Measurements from ENCODE around the gene HDAC6.

HDAC6 gene

DNA sequence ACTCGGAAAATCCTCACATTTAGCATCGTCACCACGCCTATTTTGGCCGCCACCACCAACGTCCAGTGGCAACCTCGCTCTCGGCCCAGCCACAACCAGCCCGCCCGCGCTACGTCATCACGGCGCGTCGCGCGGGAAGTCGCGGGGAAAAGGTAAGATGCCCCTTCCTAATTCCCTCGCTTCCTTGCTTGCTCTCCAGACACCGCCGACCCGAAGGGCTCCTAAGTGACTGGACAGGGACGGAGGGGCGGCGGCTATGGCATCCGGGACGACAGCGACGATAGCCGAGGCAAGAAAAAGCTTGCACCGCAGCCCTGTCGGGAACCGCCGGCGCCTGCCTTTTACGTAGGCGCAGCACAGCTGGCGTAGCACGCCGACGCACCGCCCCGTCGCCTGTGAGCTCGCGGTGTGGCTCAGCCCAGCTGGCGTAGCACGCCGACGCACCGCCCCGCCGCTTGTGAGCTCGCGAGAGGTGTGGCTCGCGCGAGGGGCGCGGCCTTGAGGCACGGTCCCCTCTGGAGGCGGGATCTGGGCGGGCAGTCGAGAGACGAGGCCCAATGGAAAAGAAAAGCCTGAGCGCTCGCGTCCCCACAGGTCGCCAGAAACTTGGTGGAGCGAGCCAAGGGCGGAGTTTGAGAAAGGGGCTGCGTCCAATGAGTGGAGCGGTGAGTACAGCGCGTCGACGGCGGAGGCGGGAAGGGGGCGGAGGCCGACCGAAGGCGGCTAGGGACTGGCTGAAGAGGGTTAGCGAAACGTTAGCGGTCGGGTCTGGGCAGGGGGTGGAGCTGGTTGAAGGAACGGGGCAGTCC lies at the start of gene HDAC6 (continued):
- TF ChIP-seq, protein P1, sequence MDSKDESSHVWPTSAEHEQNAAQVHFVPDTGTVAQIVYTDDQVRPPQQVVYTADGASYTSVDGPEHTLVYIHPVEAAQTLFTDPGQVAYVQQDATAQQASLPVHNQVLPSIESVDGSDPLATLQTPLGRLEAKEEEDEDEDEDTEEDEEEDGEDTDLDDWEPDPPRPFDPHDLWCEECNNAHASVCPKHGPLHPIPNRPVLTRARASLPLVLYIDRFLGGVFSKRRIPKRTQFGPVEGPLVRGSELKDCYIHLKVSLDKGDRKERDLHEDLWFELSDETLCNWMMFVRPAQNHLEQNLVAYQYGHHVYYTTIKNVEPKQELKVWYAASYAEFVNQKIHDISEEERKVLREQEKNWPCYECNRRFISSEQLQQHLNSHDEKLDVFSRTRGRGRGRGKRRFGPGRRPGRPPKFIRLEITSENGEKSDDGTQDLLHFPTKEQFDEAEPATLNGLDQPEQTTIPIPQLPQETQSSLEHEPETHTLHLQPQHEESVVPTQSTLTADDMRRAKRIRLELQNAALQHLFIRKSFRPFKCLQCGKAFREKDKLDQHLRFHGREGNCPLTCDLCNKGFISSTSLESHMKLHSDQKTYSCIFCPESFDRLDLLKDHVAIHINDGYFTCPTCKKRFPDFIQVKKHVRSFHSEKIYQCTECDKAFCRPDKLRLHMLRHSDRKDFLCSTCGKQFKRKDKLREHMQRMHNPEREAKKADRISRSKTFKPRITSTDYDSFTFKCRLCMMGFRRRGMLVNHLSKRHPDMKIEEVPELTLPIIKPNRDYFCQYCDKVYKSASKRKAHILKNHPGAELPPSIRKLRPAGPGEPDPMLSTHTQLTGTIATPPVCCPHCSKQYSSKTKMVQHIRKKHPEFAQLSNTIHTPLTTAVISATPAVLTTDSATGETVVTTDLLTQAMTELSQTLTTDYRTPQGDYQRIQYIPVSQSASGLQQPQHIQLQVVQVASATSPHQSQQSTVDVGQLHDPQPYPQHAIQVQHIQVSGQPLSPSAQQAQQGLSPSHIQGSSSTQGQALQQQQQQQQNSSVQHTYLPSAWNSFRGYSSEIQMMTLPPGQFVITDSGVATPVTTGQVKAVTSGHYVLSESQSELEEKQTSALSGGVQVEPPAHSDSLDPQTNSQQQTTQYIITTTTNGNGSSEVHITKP (tag by site-specific recombination; IDR thresholded peaks at IDR 0.05): peak; percentile 62
- TF ChIP-seq MEIS1 (CRISPR knock-in tag; IDR thresholded peaks at IDR 0.05; ENCODE audit: borderline replicate concordance): no peak
- no peak for TF ChIP-seq KLF1 (tag by site-specific recombination; IDR thresholded peaks at IDR 0.05)
- no peak for TF ChIP-seq ZNF621 (tag by site-specific recombination; IDR thresholded peaks at IDR 0.05)
- peak; percentile 93 for TF ChIP-seq ZNF2 (tag by site-specific recombination; IDR thresholded peaks at IDR 0.05)
- TF ChIP-seq YY1 (tag by site-specific recombination; IDR thresholded peaks at IDR 0.05): no peak
- TF ChIP-seq ZNF677 (tag by site-specific recombination; IDR thresholded peaks at IDR 0.05): no peak
- TF ChIP-seq, protein P2, sequence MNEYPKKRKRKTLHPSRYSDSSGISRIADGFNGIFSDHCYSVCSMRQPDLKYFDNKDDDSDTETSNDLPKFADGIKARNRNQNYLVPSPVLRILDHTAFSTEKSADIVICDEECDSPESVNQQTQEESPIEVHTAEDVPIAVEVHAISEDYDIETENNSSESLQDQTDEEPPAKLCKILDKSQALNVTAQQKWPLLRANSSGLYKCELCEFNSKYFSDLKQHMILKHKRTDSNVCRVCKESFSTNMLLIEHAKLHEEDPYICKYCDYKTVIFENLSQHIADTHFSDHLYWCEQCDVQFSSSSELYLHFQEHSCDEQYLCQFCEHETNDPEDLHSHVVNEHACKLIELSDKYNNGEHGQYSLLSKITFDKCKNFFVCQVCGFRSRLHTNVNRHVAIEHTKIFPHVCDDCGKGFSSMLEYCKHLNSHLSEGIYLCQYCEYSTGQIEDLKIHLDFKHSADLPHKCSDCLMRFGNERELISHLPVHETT (tag by site-specific recombination; IDR thresholded peaks at IDR 0.05): peak; percentile 45; the same call in 1 of the 2 replicates
- TF ChIP-seq ZNF155 (tag by site-specific recombination; IDR thresholded peaks at IDR 0.05): no peak
- TF ChIP-seq ZNF19 (tag by site-specific recombination; IDR thresholded peaks at IDR 0.05; ENCODE audit: low read depth): no peak
- peak; percentile 44; the same call in 1 of the 2 replicates for TF ChIP-seq ZFP37 (tag by site-specific recombination; IDR thresholded peaks at IDR 0.05)
- no peak for TF ChIP-seq ZNF140 (tag by site-specific recombination; IDR thresholded peaks at IDR 0.05)
- TF ChIP-seq RBAK (tag by site-specific recombination; IDR thresholded peaks at IDR 0.05): no peak
- peak; percentile 94 for TF ChIP-seq KLF10 (tag by site-specific recombination; IDR thresholded peaks at IDR 0.05)
- peak; percentile 84 for TF ChIP-seq OVOL3 (tag by site-specific recombination; IDR thresholded peaks at IDR 0.05)
- no peak for TF ChIP-seq ZNF544 (tag by site-specific recombination; IDR thresholded peaks at IDR 0.05)
- no peak; the same call in 1 of the 2 replicates for TF ChIP-seq ZNF24 (tag by site-specific recombination; IDR thresholded peaks at IDR 0.05)
- no peak for TF ChIP-seq ZNF266 (tag by site-specific recombination; IDR thresholded peaks at IDR 0.05; ENCODE audit: low read depth)
- no peak for TF ChIP-seq ZNF311 (tag by site-specific recombination; IDR thresholded peaks at IDR 0.05; ENCODE audit: borderline replicate concordance)
- TF ChIP-seq MZF1 (tag by site-specific recombination; IDR thresholded peaks at IDR 0.05; ENCODE audit: borderline replicate concordance): no peak
- no peak for TF ChIP-seq ZNF423 (tag by site-specific recombination; IDR thresholded peaks at IDR 0.05)
- TF ChIP-seq SP3 (tag by site-specific recombination; IDR thresholded peaks at IDR 0.05): peak; percentile 94
- TF ChIP-seq ZNF433 (tag by site-specific recombination; IDR thresholded peaks at IDR 0.05; ENCODE audit: low read depth): no peak
- TF ChIP-seq ZNF394 (tag by site-specific recombination; IDR thresholded peaks at IDR 0.05; ENCODE audit: borderline replicate concordance): peak; percentile 50
- TF ChIP-seq ZNF404 (tag by site-specific recombination; IDR thresholded peaks at IDR 0.05): no peak
- TF ChIP-seq, protein P3, sequence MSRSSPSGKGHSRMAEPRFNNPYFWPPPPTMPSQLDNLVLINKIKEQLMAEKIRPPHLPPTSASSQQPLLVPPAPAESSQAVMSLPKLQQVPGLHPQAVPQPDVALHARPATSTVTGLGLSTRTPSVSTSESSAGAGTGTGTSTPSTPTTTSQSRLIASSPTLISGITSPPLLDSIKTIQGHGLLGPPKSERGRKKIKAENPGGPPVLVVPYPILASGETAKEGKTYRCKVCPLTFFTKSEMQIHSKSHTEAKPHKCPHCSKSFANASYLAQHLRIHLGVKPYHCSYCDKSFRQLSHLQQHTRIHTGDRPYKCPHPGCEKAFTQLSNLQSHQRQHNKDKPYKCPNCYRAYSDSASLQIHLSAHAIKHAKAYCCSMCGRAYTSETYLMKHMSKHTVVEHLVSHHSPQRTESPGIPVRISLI (tag by site-specific recombination; IDR thresholded peaks at IDR 0.05): no peak
- 0 out of 2 replicates have a peak, but pooled peaks have one; percentile 21 for TF ChIP-seq ZNF843 (tag by site-specific recombination; IDR thresholded peaks at IDR 0.05)
- no peak for TF ChIP-seq GLI2 (tag by site-specific recombination; IDR thresholded peaks at IDR 0.05; ENCODE audit: borderline replicate concordance, low read depth)
- no peak for TF ChIP-seq ZNF211 (tag by site-specific recombination; IDR thresholded peaks at IDR 0.05; ENCODE audit: low read depth)
- TF ChIP-seq HOXC10 (CRISPR knock-in tag; IDR thresholded peaks at IDR 0.05): no peak
- TF ChIP-seq ZNF624 (tag by site-specific recombination; IDR thresholded peaks at IDR 0.05): no peak
- TF ChIP-seq, protein P4, sequence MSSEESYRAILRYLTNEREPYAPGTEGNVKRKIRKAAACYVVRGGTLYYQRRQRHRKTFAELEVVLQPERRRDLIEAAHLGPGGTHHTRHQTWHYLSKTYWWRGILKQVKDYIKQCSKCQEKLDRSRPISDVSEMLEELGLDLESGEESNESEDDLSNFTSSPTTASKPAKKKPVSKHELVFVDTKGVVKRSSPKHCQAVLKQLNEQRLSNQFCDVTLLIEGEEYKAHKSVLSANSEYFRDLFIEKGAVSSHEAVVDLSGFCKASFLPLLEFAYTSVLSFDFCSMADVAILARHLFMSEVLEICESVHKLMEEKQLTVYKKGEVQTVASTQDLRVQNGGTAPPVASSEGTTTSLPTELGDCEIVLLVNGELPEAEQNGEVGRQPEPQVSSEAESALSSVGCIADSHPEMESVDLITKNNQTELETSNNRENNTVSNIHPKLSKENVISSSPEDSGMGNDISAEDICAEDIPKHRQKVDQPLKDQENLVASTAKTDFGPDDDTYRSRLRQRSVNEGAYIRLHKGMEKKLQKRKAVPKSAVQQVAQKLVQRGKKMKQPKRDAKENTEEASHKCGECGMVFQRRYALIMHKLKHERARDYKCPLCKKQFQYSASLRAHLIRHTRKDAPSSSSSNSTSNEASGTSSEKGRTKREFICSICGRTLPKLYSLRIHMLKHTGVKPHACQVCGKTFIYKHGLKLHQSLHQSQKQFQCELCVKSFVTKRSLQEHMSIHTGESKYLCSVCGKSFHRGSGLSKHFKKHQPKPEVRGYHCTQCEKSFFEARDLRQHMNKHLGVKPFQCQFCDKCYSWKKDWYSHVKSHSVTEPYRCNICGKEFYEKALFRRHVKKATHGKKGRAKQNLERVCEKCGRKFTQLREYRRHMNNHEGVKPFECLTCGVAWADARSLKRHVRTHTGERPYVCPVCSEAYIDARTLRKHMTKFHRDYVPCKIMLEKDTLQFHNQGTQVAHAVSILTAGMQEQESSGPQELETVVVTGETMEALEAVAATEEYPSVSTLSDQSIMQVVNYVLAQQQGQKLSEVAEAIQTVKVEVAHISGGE (tag by site-specific recombination; conservative IDR thresholded peaks at IDR 0.05; ENCODE audit: low read depth): peak; percentile 38; the same call in 1 of the 2 replicates

All from HEK293 (cell line).